SK-N-SH (cell line): ENCODE measurements around the gene AEBP2. TPM values are rescaled to one million over a fixed set of nuclear protein-coding genes. Genes with fewer than 3 reads are reported as not detected.

ENCODE experiments used
- CTCF ChIA-PET: fragments of 300-600, 350-600 bp; formaldehyde crosslinking; extraction: SDS; loops from one replicate; lab custom pipeline; 2021; lab: Yijun Ruan, JAX
- POLR2A ChIA-PET: fragments of 350-600 bp; sonication (Branson Sonifier 250); formaldehyde crosslinking; extraction: SDS; loops from one replicate; lab custom pipeline; 2020; ENCODE audit warnings: antibody characterized with exemption, inconsistent platforms; lab: Yijun Ruan, JAX
- DNase-seq: peaks from one replicate; pipeline ENCODE4 v3.0.0; 2012
- H2AFZ ChIP-seq: fragments of 200-600 bp; sonication (generic); 2 replicates; pipeline ENCODE4 v1.8.1; 2016; ENCODE audit warnings: antibody characterized with exemption, mild to moderate bottlenecking, low read depth
- H3F3A ChIP-seq: fragments of 200-600 bp; sonication (generic); replicated peaks from 2 replicates; pipeline ENCODE3; 2016; ENCODE audit warnings: antibody characterized with exemption, mild to moderate bottlenecking; ENCODE audit not compliant: insufficient read depth
- H3K27ac ChIP-seq, 2 experiments: fragments of 200-500 bp in 1 of 2; fragments of 200-600 bp in 1 of 2; sonication (Bioruptor generic) in 1 of 2; sonication (generic), shearing (Covaris generic) in 1 of 2; 2 replicates each; pipeline versions ENCODE4 v1.5.1 to v1.6.1; 2014 to 2016; ENCODE audit warnings: low read depth in 2 of 2, inconsistent platforms in 1 of 2, low read length in 1 of 2, mild to moderate bottlenecking in 1 of 2, mixed read lengths in 1 of 2
- H3K27me3 ChIP-seq: fragments of 200-600 bp; sonication (generic), shearing (Covaris generic); 2 replicates; pipeline ENCODE4 v1.6.1; 2016; ENCODE audit warnings: mixed run types; ENCODE audit not compliant: insufficient read depth
- H3K36me3 ChIP-seq, 2 experiments: fragments of 200-500 bp in 1 of 2; fragments of 200-600 bp in 1 of 2; sonication (Bioruptor generic) in 1 of 2; sonication (generic) in 1 of 2; replicated peaks in 1 of 2; 2 replicates each; pipeline versions ENCODE3 to v1.5.1; 2014 to 2016; ENCODE audit warnings: low read length in 1 of 2, mild to moderate bottlenecking in 1 of 2; ENCODE audit not compliant: insufficient read depth in 2 of 2, control insufficient read depth in 1 of 2
- H3K4me1 ChIP-seq, 2 experiments: fragments of 200-500 bp in 1 of 2; fragments of 200-600 bp in 1 of 2; sonication (Bioruptor generic) in 1 of 2; sonication (generic), shearing (Covaris generic) in 1 of 2; 2 replicates each; pipeline versions ENCODE4 v1.5.1 to v1.6.1; 2014 to 2016; ENCODE audit warnings: low read depth in 1 of 2, low read length in 1 of 2, mixed run types in 1 of 2; ENCODE audit not compliant: insufficient read depth in 2 of 2, control insufficient read depth in 1 of 2
- H3K4me2 ChIP-seq: fragments of 200-600 bp; sonication (generic), shearing (Covaris generic); 2 replicates; pipeline ENCODE4 v1.6.1; 2017; ENCODE audit warnings: mixed run types
- H3K4me3 ChIP-seq, 2 experiments: fragments of 200-500 bp in 1 of 2; fragments of 200-600 bp in 1 of 2; sonication (Bioruptor generic) in 1 of 2; sonication (generic), shearing (Covaris generic) in 1 of 2; 2 replicates each; pipeline versions ENCODE4 v1.5.1 to v1.8.1; 2014 to 2016; ENCODE audit warnings: low read depth in 2 of 2, inconsistent platforms in 1 of 2, low read length in 1 of 2, mild to moderate bottlenecking in 1 of 2, mixed read lengths in 1 of 2, moderate library complexity in 1 of 2
- H3K79me2 ChIP-seq: fragments of 200-600 bp; sonication (generic); 2 replicates; pipeline ENCODE4 v1.8.1; 2017; ENCODE audit warnings: mild to moderate bottlenecking; ENCODE audit not compliant: insufficient read depth
- H3K9ac ChIP-seq: fragments of 200-600 bp; sonication (generic); 2 replicates; pipeline ENCODE4 v1.6.1; 2017; ENCODE audit warnings: mixed run types
- H3K9me2 ChIP-seq: fragments of 200-600 bp; sonication (generic); 2 replicates; pipeline ENCODE4 v1.6.1; 2017; ENCODE audit warnings: mixed run types
- H3K9me3 ChIP-seq: fragments of 200-600 bp; sonication (generic); 2 replicates; pipeline ENCODE4 v1.6.1; 2017; ENCODE audit warnings: mixed run types, mild to moderate bottlenecking, moderate library complexity
- H4K20me1 ChIP-seq: fragments of 200-600 bp; sonication (generic); 2 replicates; pipeline ENCODE4 v1.6.1; 2017; ENCODE audit warnings: mild to moderate bottlenecking, mixed run types; ENCODE audit not compliant: insufficient read depth
- CHD2 ChIP-seq: fragments of 150-350 bp; IDR thresholded peaks from 2 replicates; pipeline ENCODE4 v1.6.1; 2018; ENCODE audit warnings: low read length; ENCODE audit not compliant: partially characterized antibody
- EP300 ChIP-seq, 2 experiments: IDR thresholded peaks; 2 replicates each; pipeline versions ENCODE4 v1.4.0 to v1.6.1; 2012; ENCODE audit warnings: borderline replicate concordance in 1 of 2, low read depth in 1 of 2, low read length in 1 of 2
- EZH2phosphoT487 ChIP-seq: fragments of 200-600 bp; sonication (generic); IDR thresholded peaks from 2 replicates; pipeline ENCODE4 v1.6.1; 2017; ENCODE audit warnings: low read depth, mixed run types, mild to moderate bottlenecking, antibody characterized with exemption, moderate library complexity, borderline replicate concordance
- GABPA ChIP-seq: IDR thresholded peaks from 2 replicates; pipeline ENCODE4 v1.4.0; 2012; ENCODE audit warnings: low read depth, mild to moderate bottlenecking
- GATA2 ChIP-seq: sonication (generic); formaldehyde crosslinking; IDR thresholded peaks from 2 replicates; pipeline ENCODE4 v1.5.0; 2020; ENCODE audit warnings: mild to moderate bottlenecking, missing genetic modification reagents
- JUND ChIP-seq: IDR thresholded peaks from 2 replicates; pipeline ENCODE4 v1.4.0; 2012
- MXI1 ChIP-seq: IDR thresholded peaks from 2 replicates; pipeline ENCODE4 v1.6.1; 2012; ENCODE audit warnings: mild to moderate bottlenecking, low read depth, low read length, improper control_type of control experiment
- NRF1 ChIP-seq: IDR thresholded peaks from 2 replicates; pipeline ENCODE4 v1.6.1; 2012; ENCODE audit warnings: low read depth, mild to moderate bottlenecking, low read length
- SIN3A ChIP-seq: IDR thresholded peaks from 2 replicates; pipeline ENCODE4 v1.6.1; 2012; ENCODE audit warnings: low read depth, mild to moderate bottlenecking, low read length, moderate library complexity, borderline replicate concordance
- TAF1 ChIP-seq: IDR thresholded peaks from 2 replicates; pipeline ENCODE4 v1.6.1; 2012; ENCODE audit warnings: low read depth, mild to moderate bottlenecking, low read length, moderate library complexity, borderline replicate concordance
- TEAD4 ChIP-seq: IDR thresholded peaks from 2 replicates; pipeline ENCODE4 v1.4.0; 2012; ENCODE audit warnings: mild to moderate bottlenecking, borderline replicate concordance; ENCODE audit not compliant: insufficient read depth
- WGBS: methylation state at CpG from one replicate; pipeline ENCODE4 v1.1.6; 2017; ENCODE audit warnings: low lambda C conversion rate; 5-methylcytosine and 5-hydroxymethylcytosine counted together
- polyA plus RNA-seq, 3 experiments: library from polyadenylated mRNA; depleted of rRNA; stranded (reverse); fragments of >200 nt; gene quantifications; 2 replicates each; pipeline ENCODE4 v1.2.3, GENCODE V29; 2012
- TF ChIP-seq, protein P1 (sequence below): fragments of 150-350 bp; IDR thresholded peaks from 2 replicates; pipeline ENCODE4 v1.6.1; 2017; ENCODE audit warnings: antibody characterized with exemption, low read length, low read depth, borderline replicate concordance
- TF ChIP-seq, protein P2 (sequence below): IDR thresholded peaks from 2 replicates; pipeline ENCODE4 v1.6.1; 2012; ENCODE audit warnings: mild to moderate bottlenecking, low read depth, low read length, moderate library complexity
- TF ChIP-seq, protein P3 (sequence below): IDR thresholded peaks from 2 replicates; pipeline ENCODE4 v1.4.0; 2012; ENCODE audit warnings: low read depth
- TF ChIP-seq, protein P4 (sequence below): fragments of 150-350 bp; IDR thresholded peaks from 2 replicates; pipeline ENCODE4 v1.6.1; 2016; ENCODE audit warnings: mild to moderate bottlenecking, low read depth, low read length
- TF ChIP-seq, protein P5 (sequence below): IDR thresholded peaks from 2 replicates; pipeline ENCODE4 v1.4.0; 2012; ENCODE audit warnings: low read depth, borderline replicate concordance
- TF ChIP-seq, protein P6 (sequence below): IDR thresholded peaks from 2 replicates; pipeline ENCODE4 v1.4.0; 2012; ENCODE audit warnings: low read depth, borderline replicate concordance

Gene AEBP2
- polyA plus RNA-seq, 1 of the 3 experiments (the other 2 are of a cell fraction), result 10.4 TPM

DNA sequence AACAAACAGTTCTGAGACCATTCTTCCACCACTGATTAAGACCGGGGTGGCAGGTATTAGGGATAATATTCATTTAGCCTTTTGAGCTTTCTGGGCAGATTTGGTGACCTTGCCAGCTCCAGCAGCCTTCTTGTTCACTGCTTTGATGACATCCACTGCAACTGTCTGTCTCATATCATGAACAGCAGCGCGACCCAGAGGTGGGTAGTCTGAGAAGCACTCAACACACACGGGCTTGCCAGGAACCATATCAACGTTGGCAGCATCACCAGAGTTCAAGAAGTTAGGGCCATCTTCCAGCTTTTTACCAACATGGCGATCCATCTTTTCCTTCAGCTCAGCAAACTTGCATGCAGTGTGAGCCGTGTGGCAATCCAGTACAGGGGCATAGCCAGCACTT lies 16.9 kb downstream of the AEBP2 start:
- TF ChIP-seq GABPA, result no peak
- TF ChIP-seq JUND, result no peak
- TF ChIP-seq, protein P1, sequence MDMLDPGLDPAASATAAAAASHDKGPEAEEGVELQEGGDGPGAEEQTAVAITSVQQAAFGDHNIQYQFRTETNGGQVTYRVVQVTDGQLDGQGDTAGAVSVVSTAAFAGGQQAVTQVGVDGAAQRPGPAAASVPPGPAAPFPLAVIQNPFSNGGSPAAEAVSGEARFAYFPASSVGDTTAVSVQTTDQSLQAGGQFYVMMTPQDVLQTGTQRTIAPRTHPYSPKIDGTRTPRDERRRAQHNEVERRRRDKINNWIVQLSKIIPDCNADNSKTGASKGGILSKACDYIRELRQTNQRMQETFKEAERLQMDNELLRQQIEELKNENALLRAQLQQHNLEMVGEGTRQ, result no peak
- TF ChIP-seq EZH2phosphoT487, result no peak
- no peak for TF ChIP-seq GATA2
- TF ChIP-seq, protein P2, sequence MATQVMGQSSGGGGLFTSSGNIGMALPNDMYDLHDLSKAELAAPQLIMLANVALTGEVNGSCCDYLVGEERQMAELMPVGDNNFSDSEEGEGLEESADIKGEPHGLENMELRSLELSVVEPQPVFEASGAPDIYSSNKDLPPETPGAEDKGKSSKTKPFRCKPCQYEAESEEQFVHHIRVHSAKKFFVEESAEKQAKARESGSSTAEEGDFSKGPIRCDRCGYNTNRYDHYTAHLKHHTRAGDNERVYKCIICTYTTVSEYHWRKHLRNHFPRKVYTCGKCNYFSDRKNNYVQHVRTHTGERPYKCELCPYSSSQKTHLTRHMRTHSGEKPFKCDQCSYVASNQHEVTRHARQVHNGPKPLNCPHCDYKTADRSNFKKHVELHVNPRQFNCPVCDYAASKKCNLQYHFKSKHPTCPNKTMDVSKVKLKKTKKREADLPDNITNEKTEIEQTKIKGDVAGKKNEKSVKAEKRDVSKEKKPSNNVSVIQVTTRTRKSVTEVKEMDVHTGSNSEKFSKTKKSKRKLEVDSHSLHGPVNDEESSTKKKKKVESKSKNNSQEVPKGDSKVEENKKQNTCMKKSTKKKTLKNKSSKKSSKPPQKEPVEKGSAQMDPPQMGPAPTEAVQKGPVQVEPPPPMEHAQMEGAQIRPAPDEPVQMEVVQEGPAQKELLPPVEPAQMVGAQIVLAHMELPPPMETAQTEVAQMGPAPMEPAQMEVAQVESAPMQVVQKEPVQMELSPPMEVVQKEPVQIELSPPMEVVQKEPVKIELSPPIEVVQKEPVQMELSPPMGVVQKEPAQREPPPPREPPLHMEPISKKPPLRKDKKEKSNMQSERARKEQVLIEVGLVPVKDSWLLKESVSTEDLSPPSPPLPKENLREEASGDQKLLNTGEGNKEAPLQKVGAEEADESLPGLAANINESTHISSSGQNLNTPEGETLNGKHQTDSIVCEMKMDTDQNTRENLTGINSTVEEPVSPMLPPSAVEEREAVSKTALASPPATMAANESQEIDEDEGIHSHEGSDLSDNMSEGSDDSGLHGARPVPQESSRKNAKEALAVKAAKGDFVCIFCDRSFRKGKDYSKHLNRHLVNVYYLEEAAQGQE, result no peak
- TF ChIP-seq CHD2, result no peak
- TF ChIP-seq, protein P3, sequence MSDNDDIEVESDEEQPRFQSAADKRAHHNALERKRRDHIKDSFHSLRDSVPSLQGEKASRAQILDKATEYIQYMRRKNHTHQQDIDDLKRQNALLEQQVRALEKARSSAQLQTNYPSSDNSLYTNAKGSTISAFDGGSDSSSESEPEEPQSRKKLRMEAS, result no peak
- no peak for TF ChIP-seq EP300 (IDR thresholded peaks at IDR 0.05; ENCODE audit: borderline replicate concordance in 1 of 2, low read depth in 1 of 2, low read length in 1 of 2)
- TF ChIP-seq, all 33 proteins: peak for 0
- H3K79me2 ChIP-seq, result peaks cover 100% of the 10 kb centered on the region
- no peaks in the 10 kb centered on the region for H3K27me3 ChIP-seq
- peaks cover 95% of the 10 kb centered on the region for H4K20me1 ChIP-seq
- ChIA-PET CTCF (no interaction called here), POLR2A (no interaction called here)
- H3F3A ChIP-seq, result no peaks in the 10 kb centered on the region
- WGBS, result 85% methylated on average over 7 of the region's 7 CpGs
- H3K9me3 ChIP-seq, result no peaks in the 10 kb centered on the region
- peaks cover 5 to 6% of the 10 kb centered on the region in 2 experiments; a peak in 3 of 4 replicates for H3K4me1 ChIP-seq
- H3K36me3 ChIP-seq, result peaks cover 0 to 10% of the 10 kb centered on the region in 2 experiments
- H3K27ac ChIP-seq, result no peak overlapping the region
- no peak overlapping the region for H2AFZ ChIP-seq
- H3K4me3 ChIP-seq, result no peak overlapping the region
- DNase-seq, result no peak
- no peaks in the 10 kb centered on the region for H3K9me2 ChIP-seq
- H3K4me2 ChIP-seq, result no peak overlapping the region
- H3K9ac ChIP-seq, result no peak overlapping the region

DNA sequence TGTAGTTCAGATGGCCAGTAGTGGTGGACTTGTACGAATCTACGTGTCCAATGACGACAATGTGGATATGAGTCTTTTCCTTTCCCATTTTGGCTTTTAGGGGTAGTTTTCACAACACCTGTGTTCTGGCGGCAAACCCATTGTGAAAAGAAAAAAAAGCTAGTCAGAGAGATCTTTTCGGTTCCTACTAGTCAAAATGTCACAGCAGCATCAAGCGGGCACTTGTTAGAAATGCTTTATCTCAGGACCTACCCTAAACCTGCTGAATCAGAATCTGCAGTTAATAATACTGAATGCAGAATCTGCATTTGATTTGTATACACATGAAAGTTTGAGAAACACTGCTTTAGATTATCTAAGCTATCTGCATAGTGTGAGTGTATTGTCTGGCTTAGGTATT lies 18.3 kb downstream of the AEBP2 start:
- 97% methylated on average over 6 of the region's 6 CpGs for WGBS
- no peaks in the 10 kb centered on the region for H3K9me2 ChIP-seq
- no peak for DNase-seq
- ChIA-PET POLR2A (no interaction called here), CTCF (interaction anchor here (0.6 kb wide), 1 partner anchor 22 kb away, joined by 3 read pairs; no protein-coding TSS in a partner anchor)
- peaks cover 95% of the 10 kb centered on the region for H4K20me1 ChIP-seq
- H3K36me3 ChIP-seq, result peaks cover 0 to 13% of the 10 kb centered on the region in 2 experiments
- H3K4me1 ChIP-seq, result peaks cover 3 to 16% of the 10 kb centered on the region in 2 experiments
- H3K79me2 ChIP-seq, result peaks cover 100% of the 10 kb centered on the region
- H3K4me2 ChIP-seq, result no peak overlapping the region
- H3F3A ChIP-seq, result no peaks in the 10 kb centered on the region
- no peak overlapping the region for H3K4me3 ChIP-seq
- no peaks in the 10 kb centered on the region for H3K9me3 ChIP-seq
- H3K27me3 ChIP-seq, result no peaks in the 10 kb centered on the region
- H2AFZ ChIP-seq, result no peak overlapping the region
- H3K27ac ChIP-seq, result no peak overlapping the region
- H3K9ac ChIP-seq, result no peak overlapping the region
- TF ChIP-seq, protein P3, result no peak
- TF ChIP-seq MXI1 (no peak), TAF1 (no peak), NRF1 (no peak), JUND (no peak), SIN3A (no peak), EP300 (IDR thresholded peaks at IDR 0.05; ENCODE audit: borderline replicate concordance in 1 of 2, low read depth in 1 of 2, low read length in 1 of 2) (no peak), TEAD4 (no peak)
- TF ChIP-seq, protein P4, sequence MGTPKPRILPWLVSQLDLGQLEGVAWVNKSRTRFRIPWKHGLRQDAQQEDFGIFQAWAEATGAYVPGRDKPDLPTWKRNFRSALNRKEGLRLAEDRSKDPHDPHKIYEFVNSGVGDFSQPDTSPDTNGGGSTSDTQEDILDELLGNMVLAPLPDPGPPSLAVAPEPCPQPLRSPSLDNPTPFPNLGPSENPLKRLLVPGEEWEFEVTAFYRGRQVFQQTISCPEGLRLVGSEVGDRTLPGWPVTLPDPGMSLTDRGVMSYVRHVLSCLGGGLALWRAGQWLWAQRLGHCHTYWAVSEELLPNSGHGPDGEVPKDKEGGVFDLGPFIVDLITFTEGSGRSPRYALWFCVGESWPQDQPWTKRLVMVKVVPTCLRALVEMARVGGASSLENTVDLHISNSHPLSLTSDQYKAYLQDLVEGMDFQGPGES, result no peak
- TF ChIP-seq, protein P5, sequence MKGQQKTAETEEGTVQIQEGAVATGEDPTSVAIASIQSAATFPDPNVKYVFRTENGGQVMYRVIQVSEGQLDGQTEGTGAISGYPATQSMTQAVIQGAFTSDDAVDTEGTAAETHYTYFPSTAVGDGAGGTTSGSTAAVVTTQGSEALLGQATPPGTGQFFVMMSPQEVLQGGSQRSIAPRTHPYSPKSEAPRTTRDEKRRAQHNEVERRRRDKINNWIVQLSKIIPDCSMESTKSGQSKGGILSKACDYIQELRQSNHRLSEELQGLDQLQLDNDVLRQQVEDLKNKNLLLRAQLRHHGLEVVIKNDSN, result no peak
- TF ChIP-seq, protein P6, sequence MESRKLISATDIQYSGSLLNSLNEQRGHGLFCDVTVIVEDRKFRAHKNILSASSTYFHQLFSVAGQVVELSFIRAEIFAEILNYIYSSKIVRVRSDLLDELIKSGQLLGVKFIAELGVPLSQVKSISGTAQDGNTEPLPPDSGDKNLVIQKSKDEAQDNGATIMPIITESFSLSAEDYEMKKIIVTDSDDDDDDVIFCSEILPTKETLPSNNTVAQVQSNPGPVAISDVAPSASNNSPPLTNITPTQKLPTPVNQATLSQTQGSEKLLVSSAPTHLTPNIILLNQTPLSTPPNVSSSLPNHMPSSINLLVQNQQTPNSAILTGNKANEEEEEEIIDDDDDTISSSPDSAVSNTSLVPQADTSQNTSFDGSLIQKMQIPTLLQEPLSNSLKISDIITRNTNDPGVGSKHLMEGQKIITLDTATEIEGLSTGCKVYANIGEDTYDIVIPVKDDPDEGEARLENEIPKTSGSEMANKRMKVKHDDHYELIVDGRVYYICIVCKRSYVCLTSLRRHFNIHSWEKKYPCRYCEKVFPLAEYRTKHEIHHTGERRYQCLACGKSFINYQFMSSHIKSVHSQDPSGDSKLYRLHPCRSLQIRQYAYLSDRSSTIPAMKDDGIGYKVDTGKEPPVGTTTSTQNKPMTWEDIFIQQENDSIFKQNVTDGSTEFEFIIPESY, result no peak
